ENCODE results near the gene OSBPL2.

- TF ChIP-seq CTCF (conservative IDR thresholded peaks at IDR 0.05; ENCODE audit: low read depth in 2 of 2): no peak
- no peak for TF ChIP-seq EZH2 (IDR thresholded peaks at IDR 0.05; ENCODE audit: low read depth, unreplicated experiment)
- TF ChIP-seq POLR2AphosphoS5 (IDR thresholded peaks at IDR 0.05; ENCODE audit: low read depth): no peak
- no peak for TF ChIP-seq CREB1 (CRISPR knock-in tag; IDR thresholded peaks at IDR 0.05; ENCODE audit: low read depth)
- TF ChIP-seq, protein P1, sequence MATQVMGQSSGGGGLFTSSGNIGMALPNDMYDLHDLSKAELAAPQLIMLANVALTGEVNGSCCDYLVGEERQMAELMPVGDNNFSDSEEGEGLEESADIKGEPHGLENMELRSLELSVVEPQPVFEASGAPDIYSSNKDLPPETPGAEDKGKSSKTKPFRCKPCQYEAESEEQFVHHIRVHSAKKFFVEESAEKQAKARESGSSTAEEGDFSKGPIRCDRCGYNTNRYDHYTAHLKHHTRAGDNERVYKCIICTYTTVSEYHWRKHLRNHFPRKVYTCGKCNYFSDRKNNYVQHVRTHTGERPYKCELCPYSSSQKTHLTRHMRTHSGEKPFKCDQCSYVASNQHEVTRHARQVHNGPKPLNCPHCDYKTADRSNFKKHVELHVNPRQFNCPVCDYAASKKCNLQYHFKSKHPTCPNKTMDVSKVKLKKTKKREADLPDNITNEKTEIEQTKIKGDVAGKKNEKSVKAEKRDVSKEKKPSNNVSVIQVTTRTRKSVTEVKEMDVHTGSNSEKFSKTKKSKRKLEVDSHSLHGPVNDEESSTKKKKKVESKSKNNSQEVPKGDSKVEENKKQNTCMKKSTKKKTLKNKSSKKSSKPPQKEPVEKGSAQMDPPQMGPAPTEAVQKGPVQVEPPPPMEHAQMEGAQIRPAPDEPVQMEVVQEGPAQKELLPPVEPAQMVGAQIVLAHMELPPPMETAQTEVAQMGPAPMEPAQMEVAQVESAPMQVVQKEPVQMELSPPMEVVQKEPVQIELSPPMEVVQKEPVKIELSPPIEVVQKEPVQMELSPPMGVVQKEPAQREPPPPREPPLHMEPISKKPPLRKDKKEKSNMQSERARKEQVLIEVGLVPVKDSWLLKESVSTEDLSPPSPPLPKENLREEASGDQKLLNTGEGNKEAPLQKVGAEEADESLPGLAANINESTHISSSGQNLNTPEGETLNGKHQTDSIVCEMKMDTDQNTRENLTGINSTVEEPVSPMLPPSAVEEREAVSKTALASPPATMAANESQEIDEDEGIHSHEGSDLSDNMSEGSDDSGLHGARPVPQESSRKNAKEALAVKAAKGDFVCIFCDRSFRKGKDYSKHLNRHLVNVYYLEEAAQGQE (IDR thresholded peaks at IDR 0.05; ENCODE audit: unreplicated experiment): no peak
- TF ChIP-seq EZH2phosphoT487 (IDR thresholded peaks at IDR 0.05; ENCODE audit: unreplicated experiment): no peak
Observed at GRCh38 chr20:62275219-62275618, 36.9 kb downstream of the OSBPL2 start.

Data from GM23338 (cell line).